ENCODE measurements around the gene TAAR9.

GRCh38 chr6:132511210-132511830 is 26.8 kb upstream of the TAAR9 start:
- TF ChIP-seq POLR2A (IDR thresholded peaks at IDR 0.05) (no peak), CTCF (IDR thresholded peaks at IDR 0.05) (no peak)
